ENCODE data around the gene CINP. TPM values are rescaled to one million over a fixed set of nuclear protein-coding genes. Genes with fewer than 3 reads are reported as not detected.

Gene CINP
- total RNA-seq, 2 donors from 2014 or later, result 32.5 to 36.5 TPM

- Histone ChIP-seq H3K9me3 (no peaks in the 10 kb centered on the region), H3K4me3 (no peak overlapping the region), H3K4me1 (ENCODE audit: control insufficient read depth in 1 of 2, low read depth in 2 of 2) (peaks cover 4 to 5% of the 10 kb centered on the region in 2 donors), H3K27ac (no peak overlapping the region), H3K27me3 (replicated peaks; ENCODE audit: insufficient read depth) (no peaks in the 10 kb centered on the region), H3K36me3 (no peaks in the 10 kb centered on the region)
- DNase-seq (ENCODE audit: low spot score) (no peak), ATAC-seq (ENCODE audit: insufficient number of reproducible peaks, low FRiP score, low read depth) (no peak)
- no peak for TF ChIP-seq CTCF (IDR thresholded peaks at IDR 0.05)
Measured at GRCh38 chr14:102394717-102395375, 32.2 kb upstream of the CINP start.

- no peaks in the 10 kb centered on the region for H3K9me3 ChIP-seq
- no peak for TF ChIP-seq CTCF (IDR thresholded peaks at IDR 0.05)
- H3K4me3 ChIP-seq, result no peak overlapping the region
- DNase-seq (ENCODE audit: low spot score) (no peak), ATAC-seq (ENCODE audit: insufficient number of reproducible peaks, low FRiP score, low read depth) (no peak)
- H3K36me3 ChIP-seq, result no peaks in the 10 kb centered on the region
- peaks cover 4 to 5% of the 10 kb centered on the region in 2 donors for H3K4me1 ChIP-seq (ENCODE audit: control insufficient read depth in 1 of 2, low read depth in 2 of 2)
- H3K27me3 ChIP-seq (replicated peaks; ENCODE audit: insufficient read depth), result no peaks in the 10 kb centered on the region
- H3K27ac ChIP-seq, result no peak overlapping the region
Measured at GRCh38 chr14:102392506-102392905, 29.8 kb upstream of the CINP start.

GRCh38 chr14:102390064-102390855 is 27.6 kb upstream of the CINP start:
- no peak overlapping the region for H3K4me3 ChIP-seq
- H3K27ac ChIP-seq, result no peak overlapping the region
- no peaks in the 10 kb centered on the region for H3K36me3 ChIP-seq
- peaks cover 4 to 5% of the 10 kb centered on the region in 2 donors for H3K4me1 ChIP-seq (ENCODE audit: control insufficient read depth in 1 of 2, low read depth in 2 of 2)
- H3K9me3 ChIP-seq, result no peaks in the 10 kb centered on the region
- H3K27me3 ChIP-seq (replicated peaks; ENCODE audit: insufficient read depth), result no peaks in the 10 kb centered on the region
- no peak for TF ChIP-seq CTCF (IDR thresholded peaks at IDR 0.05)
- DNase-seq (ENCODE audit: low spot score), result no peak
- ATAC-seq (ENCODE audit: insufficient number of reproducible peaks, low FRiP score, low read depth), result no peak

- Histone ChIP-seq H3K4me3 (no peak overlapping the region), H3K4me1 (ENCODE audit: control insufficient read depth in 1 of 2, low read depth in 2 of 2) (peaks cover 4 to 5% of the 10 kb centered on the region in 2 donors), H3K27ac (no peak overlapping the region), H3K36me3 (no peaks in the 10 kb centered on the region), H3K27me3 (replicated peaks; ENCODE audit: insufficient read depth) (no peaks in the 10 kb centered on the region), H3K9me3 (no peaks in the 10 kb centered on the region)
- ATAC-seq (ENCODE audit: insufficient number of reproducible peaks, low FRiP score, low read depth) (no peak), DNase-seq (ENCODE audit: low spot score) (no peak)
- TF ChIP-seq CTCF (IDR thresholded peaks at IDR 0.05), result no peak
Measured at GRCh38 chr14:102389246-102389645, 26.6 kb upstream of the CINP start.

GRCh38 chr14:102387086-102387485 is 24.4 kb upstream of the CINP start:
- peaks cover 0 to 5% of the 10 kb centered on the region in 2 donors for H3K4me1 ChIP-seq (ENCODE audit: control insufficient read depth in 1 of 2, low read depth in 2 of 2)
- TF ChIP-seq CTCF (IDR thresholded peaks at IDR 0.05), result no peak
- no peak overlapping the region for H3K27ac ChIP-seq
- H3K9me3 ChIP-seq, result no peaks in the 10 kb centered on the region
- ATAC-seq (ENCODE audit: insufficient number of reproducible peaks, low FRiP score, low read depth) (no peak), DNase-seq (ENCODE audit: low spot score) (no peak)
- no peaks in the 10 kb centered on the region for H3K27me3 ChIP-seq (replicated peaks; ENCODE audit: insufficient read depth)
- H3K4me3 ChIP-seq, result no peak overlapping the region
- no peaks in the 10 kb centered on the region for H3K36me3 ChIP-seq

Measured in thoracic aorta (tissue), 2 donors.